Parathyroid adenoma (tissue), 2 donors: ENCODE data around the gene MOSMO.

Experiments used
- H2AFZ ChIP-seq: fragments of 300-600 bp; sonication (generic); one replicate; pipeline ENCODE4 v1.7.0; 2017; ENCODE audit warnings: antibody characterized with exemption, mild to moderate bottlenecking
- H3K27ac ChIP-seq: fragments of 300-600 bp; sonication (generic); one replicate; pipeline ENCODE4 v1.7.0; 2017
- H3K27me3 ChIP-seq: fragments of 300-600 bp; sonication (generic); one replicate; pipeline ENCODE4 v1.7.0; 2017; ENCODE audit warnings: low read length; ENCODE audit not compliant: control insufficient read depth, insufficient read depth
- H3K36me3 ChIP-seq: fragments of 300-600 bp; sonication (generic); one replicate; pipeline ENCODE4 v1.7.0; 2017; ENCODE audit warnings: low read length; ENCODE audit not compliant: control insufficient read depth, insufficient read depth
- H3K4me1 ChIP-seq: fragments of 300-600 bp; sonication (generic); one replicate; pipeline ENCODE4 v1.7.0; 2017; ENCODE audit warnings: control low read depth
- H3K4me2 ChIP-seq: fragments of 300-600 bp; sonication (generic); one replicate; pipeline ENCODE4 v1.7.0; 2017; ENCODE audit warnings: low read length
- H3K4me3 ChIP-seq: fragments of 300-600 bp; sonication (generic); one replicate; pipeline ENCODE4 v1.7.0; 2017; ENCODE audit warnings: low read depth, low read length
- H3K79me2 ChIP-seq: fragments of 300-600 bp; sonication (generic); one replicate; pipeline ENCODE4 v1.7.0; 2017; ENCODE audit warnings: control low read depth
- H3K9ac ChIP-seq: fragments of 300-600 bp; sonication (generic); one replicate; pipeline ENCODE4 v1.7.0; 2017; ENCODE audit warnings: mild to moderate bottlenecking
- H3K9me3 ChIP-seq: fragments of 300-600 bp; sonication (generic); one replicate; pipeline ENCODE4 v1.7.0; 2017; ENCODE audit warnings: low read length; ENCODE audit not compliant: control insufficient read depth
- TF ChIP-seq, protein P1 (sequence below): fragments of 300-600 bp; sonication (generic); IDR thresholded peaks from one replicate; pipeline ENCODE4 v1.7.0; 2017; ENCODE audit warnings: antibody characterized with exemption, mild to moderate bottlenecking
- donor health status: primary hyperparathyroidism.

The MOSMO gene

DNA sequence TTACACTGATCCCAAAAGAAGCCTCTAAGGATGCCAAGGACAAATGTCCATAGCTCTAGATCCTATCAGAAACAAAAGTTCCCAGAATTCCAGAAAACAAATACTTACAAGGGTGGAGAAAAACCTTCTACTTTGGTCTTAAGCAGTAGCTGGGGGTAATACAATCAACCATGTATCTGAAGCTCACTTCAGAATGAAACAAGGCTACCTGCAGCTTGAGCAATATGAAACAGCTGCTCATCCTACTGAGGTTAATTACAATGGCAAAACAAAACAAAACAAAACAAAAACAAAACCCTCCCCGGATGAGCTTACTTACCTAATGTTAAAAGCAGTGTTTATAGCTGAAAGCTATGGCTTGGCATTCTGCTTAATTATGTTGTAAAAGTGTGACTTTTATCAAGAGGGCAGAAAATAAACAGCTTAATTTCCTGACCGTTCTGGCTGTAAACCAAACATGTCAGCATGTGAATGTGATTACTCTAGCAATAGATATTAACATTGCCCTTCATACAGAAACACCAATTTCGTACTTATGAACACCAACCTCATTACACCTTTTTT is 17.4 kb upstream of the MOSMO start:
- H3K9me3 ChIP-seq: no peaks in the 10 kb centered on the region
- peaks cover 23% of the 10 kb centered on the region for H3K4me1 ChIP-seq
- H3K27me3 ChIP-seq: no peaks in the 10 kb centered on the region
- peak overlapping the region; percentile 48 for H3K4me2 ChIP-seq
- no peak overlapping the region for H3K27ac ChIP-seq
- no peak overlapping the region for H3K9ac ChIP-seq
- no peaks in the 10 kb centered on the region for H3K36me3 ChIP-seq
- TF ChIP-seq, protein P1, sequence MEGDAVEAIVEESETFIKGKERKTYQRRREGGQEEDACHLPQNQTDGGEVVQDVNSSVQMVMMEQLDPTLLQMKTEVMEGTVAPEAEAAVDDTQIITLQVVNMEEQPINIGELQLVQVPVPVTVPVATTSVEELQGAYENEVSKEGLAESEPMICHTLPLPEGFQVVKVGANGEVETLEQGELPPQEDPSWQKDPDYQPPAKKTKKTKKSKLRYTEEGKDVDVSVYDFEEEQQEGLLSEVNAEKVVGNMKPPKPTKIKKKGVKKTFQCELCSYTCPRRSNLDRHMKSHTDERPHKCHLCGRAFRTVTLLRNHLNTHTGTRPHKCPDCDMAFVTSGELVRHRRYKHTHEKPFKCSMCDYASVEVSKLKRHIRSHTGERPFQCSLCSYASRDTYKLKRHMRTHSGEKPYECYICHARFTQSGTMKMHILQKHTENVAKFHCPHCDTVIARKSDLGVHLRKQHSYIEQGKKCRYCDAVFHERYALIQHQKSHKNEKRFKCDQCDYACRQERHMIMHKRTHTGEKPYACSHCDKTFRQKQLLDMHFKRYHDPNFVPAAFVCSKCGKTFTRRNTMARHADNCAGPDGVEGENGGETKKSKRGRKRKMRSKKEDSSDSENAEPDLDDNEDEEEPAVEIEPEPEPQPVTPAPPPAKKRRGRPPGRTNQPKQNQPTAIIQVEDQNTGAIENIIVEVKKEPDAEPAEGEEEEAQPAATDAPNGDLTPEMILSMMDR: no peak
- no peaks in the 10 kb centered on the region for H3K79me2 ChIP-seq
- no peak overlapping the region for H2AFZ ChIP-seq
- H3K4me3 ChIP-seq: peak overlapping the region; percentile 22

DNA sequence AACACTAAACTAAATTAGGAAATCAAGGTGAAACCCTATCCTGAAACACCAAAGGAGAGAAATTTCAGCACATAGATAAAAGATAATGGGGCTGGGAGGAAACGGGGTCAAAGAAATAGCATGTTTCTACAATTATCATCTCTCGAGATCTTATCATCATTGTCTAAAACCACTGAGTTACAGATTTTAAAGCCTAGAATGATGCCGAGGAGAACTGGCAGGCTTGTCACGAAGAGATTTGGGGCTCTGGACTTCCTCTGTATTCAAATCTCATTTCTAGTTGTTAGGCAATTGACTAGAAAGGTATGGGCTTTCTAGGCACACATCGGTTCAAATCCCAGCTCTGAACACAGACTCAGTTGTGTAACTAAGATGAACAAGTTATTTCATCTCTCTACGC is 16.3 kb upstream of the MOSMO start:
- no peaks in the 10 kb centered on the region for H3K79me2 ChIP-seq
- TF ChIP-seq, protein P1: no peak
- H3K27me3 ChIP-seq: no peaks in the 10 kb centered on the region
- H3K36me3 ChIP-seq: no peaks in the 10 kb centered on the region
- no peak overlapping the region for H3K9ac ChIP-seq
- H3K4me2 ChIP-seq: peak overlapping the region; percentile 37
- H3K27ac ChIP-seq: no peak overlapping the region
- no peak overlapping the region for H2AFZ ChIP-seq
- H3K4me3 ChIP-seq: no peak overlapping the region
- no peaks in the 10 kb centered on the region for H3K9me3 ChIP-seq
- peaks cover 22% of the 10 kb centered on the region for H3K4me1 ChIP-seq

GRCh38 chr16:21994856-21995465 is 12.9 kb upstream of the MOSMO start:
- TF ChIP-seq, protein P1: no peak

DNA sequence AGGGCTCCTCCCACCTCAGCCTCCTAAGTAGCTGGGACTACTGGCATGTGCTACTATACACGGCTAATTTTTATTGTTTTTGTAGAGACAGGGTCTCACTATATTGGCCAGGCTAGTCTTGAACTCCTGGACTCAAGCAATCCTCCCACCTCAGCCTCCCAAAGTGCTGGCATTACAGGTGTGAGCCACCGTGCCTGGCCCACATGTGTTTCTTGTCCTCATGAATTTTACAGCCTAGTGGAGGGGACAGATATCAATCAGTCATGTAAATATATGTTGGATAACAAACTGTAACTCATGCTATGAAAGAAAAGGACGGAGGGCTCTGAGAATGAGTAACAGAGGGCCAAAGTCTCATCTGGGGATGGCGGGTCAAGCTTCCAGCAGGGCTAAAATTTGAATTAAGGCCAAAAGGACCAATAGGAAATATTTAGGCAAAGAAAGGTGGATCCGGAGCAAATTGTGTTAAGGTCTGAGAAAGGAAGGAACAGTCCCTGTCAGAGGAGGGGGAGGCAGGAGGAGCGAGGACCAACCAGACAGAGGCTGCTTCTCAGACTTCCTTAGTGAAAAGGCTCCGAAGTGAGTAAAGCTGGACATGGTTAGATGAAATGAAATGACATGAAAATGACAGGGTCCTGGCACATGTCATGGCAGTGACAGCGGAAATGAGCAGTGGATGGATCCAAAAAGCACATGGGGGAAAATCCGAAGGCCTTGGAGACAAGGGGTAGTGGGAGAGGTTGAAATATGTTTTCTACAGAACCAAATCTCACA is 10.8 kb upstream of the MOSMO start:
- H3K27ac ChIP-seq: no peak overlapping the region
- no peaks in the 10 kb centered on the region for H3K36me3 ChIP-seq

More at GRCh38 chr16:21994856-21995465, 12.9 kb upstream of the MOSMO start:
- Histone ChIP-seq H2AFZ (no peak overlapping the region), H3K9ac (no peak overlapping the region), H3K27ac (no peak overlapping the region), H3K79me2 (no peaks in the 10 kb centered on the region), H3K4me3 (no peak overlapping the region), H3K9me3 (no peaks in the 10 kb centered on the region), H3K4me1 (peaks cover 20% of the 10 kb centered on the region), H3K36me3 (no peaks in the 10 kb centered on the region), H3K4me2 (no peak overlapping the region), H3K27me3 (no peaks in the 10 kb centered on the region)

More for the DNA sequence above, 10.8 kb upstream of the MOSMO start:
- Histone ChIP-seq H3K79me2 (peaks cover 7% of the 10 kb centered on the region), H3K27me3 (no peaks in the 10 kb centered on the region), H3K9ac (no peak overlapping the region), H3K4me1 (peaks cover 4% of the 10 kb centered on the region), H2AFZ (no peak overlapping the region), H3K9me3 (no peaks in the 10 kb centered on the region), H3K4me2 (no peak overlapping the region), H3K4me3 (no peak overlapping the region)
- TF ChIP-seq, protein P1: no peak
